ENCODE results near the gene CAPN12.

- TF ChIP-seq CTCF (IDR thresholded peaks at IDR 0.05), result no peak
- no peak for TF ChIP-seq POLR2AphosphoS5 (IDR thresholded peaks at IDR 0.05)
- no peak for TF ChIP-seq EP300 (IDR thresholded peaks at IDR 0.05)
These were observed 18.0 kb downstream of the CAPN12 start for GRCh38 chr19:38726284-38726673.
